ENCODE data around the gene TBX10.

TBX10 gene

GRCh38 chr11:67642173-67643120, 2.9 kb upstream of the TBX10 start:
- DNase-seq, result no peak
- H3K36me3 ChIP-seq (replicated peaks; ENCODE audit: insufficient read depth, low read length), result no peaks in the 10 kb centered on the region
- H3F3A ChIP-seq (ENCODE audit: insufficient read depth, low read length), result no peaks in the 10 kb centered on the region; the same call in 1 of the 2 replicates
- no peaks in the 10 kb centered on the region for H4K20me1 ChIP-seq (ENCODE audit: insufficient read depth, low read length)
- no peak overlapping the region for H2AFZ ChIP-seq (ENCODE audit: low read length)
- no peak overlapping the region for H3K4me3 ChIP-seq (ENCODE audit: low read length)
- H3K27me3 ChIP-seq (replicated peaks; ENCODE audit: insufficient read depth, low read length), result peaks cover 12% of the 10 kb centered on the region
- H3K27ac ChIP-seq (ENCODE audit: low read length), result no peak overlapping the region
- H3K9me2 ChIP-seq (replicated peaks; ENCODE audit: insufficient read depth, low read length), result no peaks in the 10 kb centered on the region
- H3K79me2 ChIP-seq (ENCODE audit: low read length), result no peaks in the 10 kb centered on the region
- H3K9ac ChIP-seq (ENCODE audit: low read length), result no peak overlapping the region
- H3K4me2 ChIP-seq (ENCODE audit: low read depth, low read length), result no peak overlapping the region
- H3K9me3 ChIP-seq (replicated peaks; ENCODE audit: insufficient read depth, low read length), result no peaks in the 10 kb centered on the region
- TF ChIP-seq EZH2 (optimal IDR thresholded peaks at IDR 0.05; ENCODE audit: low read depth, low read length) (no peak), EZH2phosphoT487 (IDR thresholded peaks at IDR 0.05; ENCODE audit: low read length) (no peak)
- TF ChIP-seq, protein P1, sequence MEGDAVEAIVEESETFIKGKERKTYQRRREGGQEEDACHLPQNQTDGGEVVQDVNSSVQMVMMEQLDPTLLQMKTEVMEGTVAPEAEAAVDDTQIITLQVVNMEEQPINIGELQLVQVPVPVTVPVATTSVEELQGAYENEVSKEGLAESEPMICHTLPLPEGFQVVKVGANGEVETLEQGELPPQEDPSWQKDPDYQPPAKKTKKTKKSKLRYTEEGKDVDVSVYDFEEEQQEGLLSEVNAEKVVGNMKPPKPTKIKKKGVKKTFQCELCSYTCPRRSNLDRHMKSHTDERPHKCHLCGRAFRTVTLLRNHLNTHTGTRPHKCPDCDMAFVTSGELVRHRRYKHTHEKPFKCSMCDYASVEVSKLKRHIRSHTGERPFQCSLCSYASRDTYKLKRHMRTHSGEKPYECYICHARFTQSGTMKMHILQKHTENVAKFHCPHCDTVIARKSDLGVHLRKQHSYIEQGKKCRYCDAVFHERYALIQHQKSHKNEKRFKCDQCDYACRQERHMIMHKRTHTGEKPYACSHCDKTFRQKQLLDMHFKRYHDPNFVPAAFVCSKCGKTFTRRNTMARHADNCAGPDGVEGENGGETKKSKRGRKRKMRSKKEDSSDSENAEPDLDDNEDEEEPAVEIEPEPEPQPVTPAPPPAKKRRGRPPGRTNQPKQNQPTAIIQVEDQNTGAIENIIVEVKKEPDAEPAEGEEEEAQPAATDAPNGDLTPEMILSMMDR (IDR thresholded peaks at IDR 0.05; ENCODE audit: low read length), result no peak
- peaks cover 20% of the 10 kb centered on the region for H3K4me1 ChIP-seq (ENCODE audit: low read length)

GRCh38 chr11:67641338-67642172, 2.0 kb upstream of the TBX10 start:
- Histone ChIP-seq H3K9ac (ENCODE audit: low read length) (no peak overlapping the region), H4K20me1 (ENCODE audit: insufficient read depth, low read length) (no peaks in the 10 kb centered on the region), H2AFZ (ENCODE audit: low read length) (no peak overlapping the region), H3K9me2 (replicated peaks; ENCODE audit: insufficient read depth, low read length) (no peaks in the 10 kb centered on the region), H3K9me3 (replicated peaks; ENCODE audit: insufficient read depth, low read length) (no peaks in the 10 kb centered on the region), H3K79me2 (ENCODE audit: low read length) (no peaks in the 10 kb centered on the region), H3K4me1 (ENCODE audit: low read length) (peaks cover 20% of the 10 kb centered on the region), H3K27me3 (replicated peaks; ENCODE audit: insufficient read depth, low read length) (peaks cover 12% of the 10 kb centered on the region), H3K4me2 (ENCODE audit: low read depth, low read length) (no peak overlapping the region), H3K36me3 (replicated peaks; ENCODE audit: insufficient read depth, low read length) (no peaks in the 10 kb centered on the region), H3F3A (ENCODE audit: insufficient read depth, low read length) (no peaks in the 10 kb centered on the region; the same call in 1 of the 2 replicates), H3K27ac (ENCODE audit: low read length) (no peak overlapping the region), H3K4me3 (ENCODE audit: low read length) (no peak overlapping the region)
- no peak for TF ChIP-seq EZH2phosphoT487 (IDR thresholded peaks at IDR 0.05; ENCODE audit: low read length)
- TF ChIP-seq, protein P1 (IDR thresholded peaks at IDR 0.05; ENCODE audit: low read length), result no peak
- TF ChIP-seq EZH2 (optimal IDR thresholded peaks at IDR 0.05; ENCODE audit: low read depth, low read length), result no peak
- DNase-seq, result no peak

- TF ChIP-seq EZH2 (optimal IDR thresholded peaks at IDR 0.05; ENCODE audit: low read depth, low read length), result no peak
- no peak for TF ChIP-seq EZH2phosphoT487 (IDR thresholded peaks at IDR 0.05; ENCODE audit: low read length)
- TF ChIP-seq, protein P1 (IDR thresholded peaks at IDR 0.05; ENCODE audit: low read length), result no peak
- DNase-seq, result no peak
- H3K9ac ChIP-seq (ENCODE audit: low read length), result no peak overlapping the region
These were observed 1.3 kb upstream of the TBX10 start for GRCh38 chr11:67640758-67641337.

More at GRCh38 chr11:67640758-67641337, 1.3 kb upstream of the TBX10 start:
- H3K36me3 ChIP-seq (replicated peaks; ENCODE audit: insufficient read depth, low read length), result no peaks in the 10 kb centered on the region
- no peak overlapping the region for H3K27ac ChIP-seq (ENCODE audit: low read length)
- no peaks in the 10 kb centered on the region; the same call in 1 of the 2 replicates for H3F3A ChIP-seq (ENCODE audit: insufficient read depth, low read length)
- H3K9me2 ChIP-seq (replicated peaks; ENCODE audit: insufficient read depth, low read length), result no peaks in the 10 kb centered on the region
- H3K27me3 ChIP-seq (replicated peaks; ENCODE audit: insufficient read depth, low read length), result peaks cover 12% of the 10 kb centered on the region
- no peak overlapping the region for H2AFZ ChIP-seq (ENCODE audit: low read length)
- no peaks in the 10 kb centered on the region for H3K9me3 ChIP-seq (replicated peaks; ENCODE audit: insufficient read depth, low read length)
- no peaks in the 10 kb centered on the region for H4K20me1 ChIP-seq (ENCODE audit: insufficient read depth, low read length)
- no peaks in the 10 kb centered on the region for H3K79me2 ChIP-seq (ENCODE audit: low read length)
- H3K4me2 ChIP-seq (ENCODE audit: low read depth, low read length), result no peak overlapping the region
- H3K4me1 ChIP-seq (ENCODE audit: low read length), result peaks cover 15% of the 10 kb centered on the region
- no peak overlapping the region for H3K4me3 ChIP-seq (ENCODE audit: low read length)
